ENCODE data around the gene ENHO.

ENHO gene

GRCh38 chr9:34522091-34522887 lies 501 bp downstream of the ENHO start:
- no peak for DNase-seq

- no peak for DNase-seq
Observed at GRCh38 chr9:34521406-34522045, 1.3 kb downstream of the ENHO start.

- DNase-seq: no peak
Observed at GRCh38 chr9:34520505-34521385, 2.0 kb downstream of the ENHO start.

GRCh38 chr9:34520096-34520495 lies 2.7 kb downstream of the ENHO start:
- DNase-seq: no peak

GRCh38 chr9:34519321-34520020 lies 3.3 kb downstream of the ENHO start:
- DNase-seq: no peak

GRCh38 chr9:34518896-34519295 lies 3.9 kb downstream of the ENHO start:
- no peak for DNase-seq

- no peak for DNase-seq
Observed at GRCh38 chr9:34518110-34518616, 4.6 kb downstream of the ENHO start.

- DNase-seq: no peak
Observed at GRCh38 chr9:34517185-34517584, 5.6 kb downstream of the ENHO start.

- no peak for DNase-seq
Observed at GRCh38 chr9:34515959-34516358, 6.8 kb downstream of the ENHO start.

- no peak for DNase-seq
Observed at GRCh38 chr9:34514816-34515215, 8.0 kb downstream of the ENHO start.

- DNase-seq: no peak
Observed at GRCh38 chr9:34514401-34514800, 8.4 kb downstream of the ENHO start.

GRCh38 chr9:34513567-34514214 lies 9.1 kb downstream of the ENHO start:
- no peak for DNase-seq

- no peak for DNase-seq
Observed at GRCh38 chr9:34512131-34513078, 10.4 kb downstream of the ENHO start.

- no peak for DNase-seq
Observed at GRCh38 chr9:34510497-34511468, 12.0 kb downstream of the ENHO start.

- no peak for DNase-seq
Observed at GRCh38 chr9:34508951-34509350, 13.8 kb downstream of the ENHO start.

- DNase-seq: no peak
Observed at GRCh38 chr9:34508463-34508862, 14.3 kb downstream of the ENHO start.

GRCh38 chr9:34507966-34508365 lies 14.8 kb downstream of the ENHO start:
- DNase-seq: no peak

- no peak for DNase-seq
Observed at GRCh38 chr9:34507556-34507955, 15.2 kb downstream of the ENHO start.

GRCh38 chr9:34506623-34507022 lies 16.2 kb downstream of the ENHO start:
- DNase-seq: no peak
